T-helper 2 cell treated with Interferon-gamma antibody and Interleukin-4, amounts not matched to agents 100 ng/mL and 5 ng/mL, for 36 hours (primary cell): Measurements from ENCODE around the gene MCF2L. TPM values are rescaled to one million over a fixed set of nuclear protein-coding genes. Genes with fewer than 3 reads are reported as not detected.

Experiments
- intact Hi-C: fragments of 100-400 bp; cut with micrococcal nuclease; formaldehyde crosslinking; loops from one replicate; pipeline ENCODE4 v1.15.1; 2023
- total RNA-seq: library from RNA; stranded (reverse); gene quantifications from 2 replicates; pipeline ENCODE4 v1.2.3, GENCODE V29; 2022

MCF2L gene, protein sequence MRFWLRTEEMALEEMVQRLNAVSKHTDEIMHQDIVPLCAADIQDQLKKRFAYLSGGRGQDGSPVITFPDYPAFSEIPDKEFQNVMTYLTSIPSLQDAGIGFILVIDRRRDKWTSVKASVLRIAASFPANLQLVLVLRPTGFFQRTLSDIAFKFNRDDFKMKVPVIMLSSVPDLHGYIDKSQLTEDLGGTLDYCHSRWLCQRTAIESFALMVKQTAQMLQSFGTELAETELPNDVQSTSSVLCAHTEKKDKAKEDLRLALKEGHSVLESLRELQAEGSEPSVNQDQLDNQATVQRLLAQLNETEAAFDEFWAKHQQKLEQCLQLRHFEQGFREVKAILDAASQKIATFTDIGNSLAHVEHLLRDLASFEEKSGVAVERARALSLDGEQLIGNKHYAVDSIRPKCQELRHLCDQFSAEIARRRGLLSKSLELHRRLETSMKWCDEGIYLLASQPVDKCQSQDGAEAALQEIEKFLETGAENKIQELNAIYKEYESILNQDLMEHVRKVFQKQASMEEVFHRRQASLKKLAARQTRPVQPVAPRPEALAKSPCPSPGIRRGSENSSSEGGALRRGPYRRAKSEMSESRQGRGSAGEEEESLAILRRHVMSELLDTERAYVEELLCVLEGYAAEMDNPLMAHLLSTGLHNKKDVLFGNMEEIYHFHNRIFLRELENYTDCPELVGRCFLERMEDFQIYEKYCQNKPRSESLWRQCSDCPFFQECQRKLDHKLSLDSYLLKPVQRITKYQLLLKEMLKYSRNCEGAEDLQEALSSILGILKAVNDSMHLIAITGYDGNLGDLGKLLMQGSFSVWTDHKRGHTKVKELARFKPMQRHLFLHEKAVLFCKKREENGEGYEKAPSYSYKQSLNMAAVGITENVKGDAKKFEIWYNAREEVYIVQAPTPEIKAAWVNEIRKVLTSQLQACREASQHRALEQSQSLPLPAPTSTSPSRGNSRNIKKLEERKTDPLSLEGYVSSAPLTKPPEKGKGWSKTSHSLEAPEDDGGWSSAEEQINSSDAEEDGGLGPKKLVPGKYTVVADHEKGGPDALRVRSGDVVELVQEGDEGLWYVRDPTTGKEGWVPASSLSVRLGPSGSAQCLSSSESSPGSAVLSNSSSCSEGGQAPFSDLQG
- total RNA-seq: 0.14 and 0.52 TPM in 2 replicates

DNA sequence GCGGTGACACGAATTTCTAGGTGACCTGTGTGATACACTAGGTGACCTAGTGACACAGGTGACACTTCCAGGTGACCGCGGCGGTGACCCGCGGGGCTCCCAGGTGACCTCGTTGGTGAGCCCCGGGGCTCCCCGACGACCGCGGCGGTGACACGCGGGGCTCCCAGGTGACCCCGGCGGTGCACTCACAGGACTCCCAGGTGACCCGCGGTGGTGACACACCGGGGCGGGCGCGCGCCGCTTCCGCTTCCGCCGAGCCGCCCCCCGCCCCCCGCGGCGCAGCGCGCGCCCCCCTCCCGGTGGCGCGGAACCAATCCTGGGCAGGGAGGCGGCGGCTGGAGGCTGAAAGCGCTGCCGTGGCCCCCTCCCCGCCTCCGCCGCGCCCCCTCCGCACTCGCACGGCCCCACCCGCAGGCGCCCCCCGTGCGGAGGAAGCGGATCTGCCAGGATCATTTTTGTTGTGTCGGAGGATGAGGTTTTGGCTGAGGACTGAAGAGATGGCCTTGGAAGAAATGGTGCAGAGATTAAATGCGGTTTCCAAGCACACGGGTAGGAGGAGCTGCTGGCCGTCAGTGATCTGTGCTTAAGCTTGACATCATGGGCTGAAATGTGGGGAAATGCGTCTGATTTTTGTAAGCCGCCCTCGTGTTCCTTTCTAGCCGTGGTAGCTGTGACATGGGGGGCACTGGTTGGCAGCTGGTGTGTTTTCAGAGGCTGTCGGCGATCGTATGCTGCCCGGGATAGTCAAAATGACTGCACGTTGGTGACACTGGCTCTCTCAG is at the start of gene MCF2L:
Gene MCF2L (plus strand): TSS at position 305 of the 782 bp plus-strand sequence. CDS start 166 bp downstream, at position 471.
- intact Hi-C loops: loop anchor here (1.0 kb wide), 1 partner anchor 240 kb away; the partner anchor contains the start of gene CUL4A

DNA sequence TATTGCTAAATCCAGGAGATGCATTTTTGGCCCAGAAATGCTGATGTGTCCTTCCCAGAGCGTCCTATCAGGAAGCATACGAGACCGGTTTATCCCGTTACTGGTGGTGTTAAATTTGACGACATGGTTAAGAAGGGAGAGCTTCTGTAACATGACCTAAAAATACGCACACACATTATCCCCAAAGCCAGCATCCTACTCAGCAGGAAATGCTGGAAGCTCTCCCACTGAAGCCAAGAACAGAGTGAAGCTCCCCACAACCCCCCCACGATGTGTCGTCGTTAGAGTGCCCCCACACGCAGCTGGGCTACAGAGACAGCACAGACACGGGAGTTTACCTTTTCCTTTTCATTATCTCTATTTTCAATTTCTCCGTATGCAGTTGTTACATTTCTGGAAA is 45.1 kb upstream of the MCF2L start:
- intact Hi-C loops: no loop called here

DNA sequence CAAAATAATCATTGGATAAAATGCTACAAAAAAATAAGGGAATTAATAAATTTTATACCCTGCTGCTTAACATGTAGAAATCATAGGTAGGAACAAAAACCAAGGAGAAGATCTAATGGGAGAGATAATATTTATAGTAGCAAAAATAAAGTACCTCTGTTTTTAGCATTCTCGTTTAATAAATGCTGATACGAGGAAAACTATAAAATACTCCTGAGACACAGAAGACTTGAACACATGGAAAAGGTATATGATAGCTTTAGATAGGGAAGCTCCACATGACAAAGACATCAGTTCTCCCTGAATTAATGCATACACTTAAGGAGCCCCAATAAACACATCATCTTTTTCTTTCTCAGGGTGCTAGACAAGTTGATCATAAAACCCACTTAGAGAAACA is 44.6 kb upstream of the MCF2L start:
- intact Hi-C loops: no loop called here

DNA sequence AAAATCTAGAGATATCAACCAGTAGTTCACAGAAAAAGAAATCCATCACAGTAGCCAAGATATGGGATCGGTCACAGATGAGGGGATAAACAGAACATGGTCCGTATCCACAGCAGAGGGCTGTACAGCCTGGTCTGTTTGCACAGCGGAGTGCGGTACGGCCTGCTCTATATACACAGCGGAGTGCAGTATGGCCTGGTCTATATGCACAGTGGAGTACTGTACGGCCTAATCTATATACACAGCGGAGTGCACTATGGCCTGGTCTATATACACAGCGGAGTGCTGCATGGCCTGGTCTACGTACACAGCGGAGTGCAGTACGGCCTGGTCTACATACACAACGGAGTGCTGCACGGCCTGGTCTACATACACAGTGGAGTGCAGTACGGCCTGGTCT is 43.0 kb upstream of the MCF2L start:
- intact Hi-C loops: no loop called here

DNA sequence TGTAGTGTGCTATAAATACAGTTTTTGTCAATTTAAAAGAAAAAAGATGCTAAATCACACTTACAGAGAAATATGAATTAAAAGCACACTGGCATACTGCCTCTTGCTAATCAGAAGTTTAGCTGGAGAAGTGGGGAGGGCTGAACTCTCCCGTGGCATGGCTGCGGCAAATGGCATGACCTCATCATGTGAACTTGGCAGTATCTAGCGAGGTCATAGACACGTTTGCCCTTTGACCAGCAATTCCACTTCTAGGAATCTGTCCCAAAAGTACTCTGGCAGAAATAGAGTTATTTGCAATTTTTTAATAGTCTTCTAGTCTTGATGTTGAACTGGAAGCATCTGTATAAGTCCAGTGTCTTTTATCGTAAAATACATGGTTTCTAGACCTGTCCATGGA is 42.0 kb upstream of the MCF2L start:
- intact Hi-C loops: no loop called here

DNA sequence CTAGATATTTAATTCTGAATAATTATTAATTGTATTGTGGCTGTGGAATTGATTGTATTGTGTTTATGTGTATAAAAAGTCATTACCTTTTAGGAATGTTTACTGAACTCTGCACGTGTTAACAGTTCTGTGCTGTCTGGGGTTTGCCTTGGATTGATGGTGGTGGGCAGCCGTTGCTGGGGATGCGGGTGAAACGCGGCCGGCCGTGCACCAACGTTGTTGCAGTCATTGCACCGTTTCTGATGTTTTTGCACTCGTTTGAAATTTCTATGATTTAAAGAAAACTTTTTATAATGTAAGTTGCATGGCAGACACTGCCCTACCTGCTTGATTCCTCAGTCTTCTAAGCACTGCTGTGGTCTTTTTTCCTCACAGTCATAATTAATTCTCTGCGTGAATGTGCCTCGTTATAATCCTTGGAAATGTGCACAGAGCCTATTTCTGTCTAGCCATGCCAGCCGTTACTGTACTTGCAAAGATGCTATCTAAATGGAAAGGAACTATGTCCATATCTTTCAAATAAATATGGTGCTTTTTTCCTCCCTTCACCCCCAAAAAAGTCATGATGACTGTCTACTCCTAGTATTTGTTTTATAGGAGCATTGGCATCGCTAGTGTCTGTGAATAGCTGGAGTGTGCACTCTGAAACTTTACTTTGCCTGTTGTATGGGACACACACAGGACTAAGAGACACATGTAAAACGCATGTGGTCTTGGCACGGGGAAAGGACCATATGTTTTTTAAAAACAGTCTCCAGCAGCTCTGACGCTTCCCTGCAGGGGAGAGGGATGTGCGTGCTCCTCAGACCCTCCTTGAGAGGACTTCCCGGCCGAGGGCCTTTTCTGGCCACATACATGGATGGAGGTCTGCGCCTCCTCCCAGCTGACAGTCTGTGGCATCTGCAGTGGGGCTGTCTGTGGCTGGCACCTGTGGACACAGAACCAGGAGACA is 40.7 kb upstream of the MCF2L start:
- intact Hi-C loops: no loop called here

DNA sequence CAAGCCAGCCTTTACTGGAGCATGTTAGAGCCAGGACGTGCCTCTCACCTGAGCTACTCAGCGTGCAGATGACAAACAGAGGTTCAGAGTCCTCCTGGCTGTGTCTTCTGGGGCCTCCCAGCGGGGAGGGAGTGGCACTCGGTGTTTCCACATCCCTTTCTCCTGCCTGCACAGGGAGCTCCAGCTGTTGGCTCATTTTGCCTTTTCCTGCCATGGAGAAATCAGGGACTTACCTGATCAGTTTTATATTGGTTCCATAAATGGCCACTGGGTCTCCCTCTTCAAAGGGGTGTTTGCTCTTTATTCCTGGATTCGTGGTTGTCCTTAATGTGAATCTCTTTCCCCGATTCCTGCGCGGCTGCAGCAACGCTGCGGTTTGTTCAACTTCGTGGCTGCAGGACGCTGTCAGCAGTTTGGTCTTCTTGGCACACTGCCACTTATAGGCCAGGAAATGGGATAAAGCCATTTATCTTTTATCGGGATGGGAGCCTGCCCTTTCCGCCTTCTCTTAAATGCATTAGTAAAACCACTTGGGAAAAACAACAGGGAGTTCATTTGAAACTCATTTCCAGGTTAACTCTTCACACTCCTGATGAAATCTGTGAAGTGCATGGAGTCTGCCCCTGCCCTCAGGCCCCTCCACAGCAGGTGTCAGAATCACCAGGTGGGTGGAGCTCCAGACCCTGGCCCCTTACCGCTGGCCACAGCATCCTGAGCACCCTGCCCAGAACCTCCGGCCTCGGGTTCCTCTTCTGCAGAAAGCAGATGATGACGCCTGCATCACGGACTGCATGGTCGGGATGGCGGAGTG is 39.8 kb upstream of the MCF2L start:
- intact Hi-C loops: no loop called here

DNA sequence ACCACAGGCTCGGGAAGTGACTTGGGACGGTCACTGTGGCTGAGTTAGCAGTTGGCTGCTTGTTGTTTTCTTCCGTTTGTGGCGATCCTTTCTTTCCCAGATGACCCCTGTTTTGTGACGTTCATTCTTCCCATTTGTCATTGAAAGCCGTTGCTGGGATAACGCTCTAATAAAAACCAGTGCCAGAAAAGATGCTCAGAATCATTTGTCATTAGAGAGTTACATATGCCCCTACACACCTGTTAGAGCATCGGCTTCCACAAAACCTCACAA is 39.3 kb upstream of the MCF2L start:
- intact Hi-C loops: no loop called here

DNA sequence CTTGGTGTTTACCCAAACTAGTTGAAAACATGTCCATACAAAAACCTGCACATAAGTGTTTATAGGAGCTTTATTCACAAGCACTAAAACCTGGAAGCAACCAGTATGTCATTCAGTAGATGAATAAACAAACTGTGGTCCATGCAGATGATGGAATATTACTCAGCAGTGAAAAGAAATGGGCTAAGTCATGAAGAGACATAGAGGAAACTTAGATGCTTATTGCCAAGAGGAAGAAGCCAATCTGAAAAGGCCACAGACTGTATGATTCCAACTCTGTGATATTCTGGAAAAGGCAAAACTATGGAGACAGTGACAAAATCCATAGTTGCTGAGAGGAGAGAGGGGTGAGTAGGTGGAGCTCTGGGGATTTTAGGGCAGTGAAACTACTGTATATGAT is 38.8 kb upstream of the MCF2L start:
- intact Hi-C loops: no loop called here

DNA sequence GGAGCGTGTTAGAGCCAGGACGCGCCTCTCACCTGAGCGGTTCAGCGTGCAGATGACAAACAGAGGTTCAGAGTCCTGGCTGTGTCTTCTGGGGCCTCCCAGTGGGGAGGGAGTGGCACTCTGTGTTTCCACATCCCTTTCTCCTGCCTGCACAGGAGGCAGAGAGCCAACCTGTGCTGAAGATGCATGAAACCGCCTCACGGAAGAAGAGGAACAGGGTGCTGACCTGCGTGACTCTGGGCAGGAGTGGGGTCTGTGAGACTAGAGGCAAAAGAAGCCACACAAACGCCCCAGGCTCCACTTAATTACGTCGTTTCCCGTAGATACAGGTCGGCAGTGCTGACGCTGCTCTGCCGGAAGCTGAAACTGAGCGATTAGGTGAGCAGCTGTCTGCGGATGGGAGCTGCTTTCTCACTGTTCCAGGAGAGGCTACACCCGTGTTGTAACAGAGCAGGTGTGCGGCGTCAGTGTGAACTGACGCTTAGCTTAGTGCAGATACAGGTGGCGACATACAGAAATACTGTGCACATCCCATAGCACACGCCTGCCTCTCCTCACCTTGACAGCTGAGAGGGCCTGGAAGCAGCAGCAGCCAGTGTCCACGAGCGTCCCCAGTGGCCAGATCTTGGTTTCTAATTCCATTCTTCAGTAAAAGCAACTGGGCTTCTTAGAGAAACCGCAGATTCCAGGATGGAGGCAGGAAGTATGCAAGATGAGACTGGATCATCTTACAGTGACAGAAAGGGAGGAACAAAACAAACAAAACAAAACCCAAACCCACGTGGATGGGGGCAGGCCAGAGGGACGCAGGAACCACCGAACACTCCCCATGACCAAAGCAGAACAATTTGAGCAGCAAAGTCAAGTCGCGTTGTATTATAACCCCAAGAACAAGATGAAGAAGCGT is 37.7 kb upstream of the MCF2L start:
- intact Hi-C loops: no loop called here

DNA sequence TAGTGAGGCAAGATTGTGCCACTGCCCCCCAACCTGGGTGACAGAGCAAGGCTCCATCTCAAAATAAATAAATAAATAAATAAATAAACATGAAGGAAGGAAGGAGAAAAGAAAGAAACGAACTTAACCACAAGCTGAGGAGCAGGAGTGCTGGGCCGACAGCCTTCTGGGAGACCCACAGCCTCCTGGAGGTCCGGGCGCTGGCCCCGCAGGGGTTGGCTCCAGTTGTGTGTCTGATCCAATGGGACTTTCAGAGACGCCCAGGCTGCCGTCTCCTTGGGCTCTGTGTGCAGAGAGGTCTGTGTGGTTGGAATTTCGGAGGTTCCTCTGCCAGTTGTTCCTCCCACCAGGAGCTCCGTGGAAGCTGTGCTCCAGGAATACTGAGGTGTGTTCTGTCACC is 36.0 kb upstream of the MCF2L start:
- intact Hi-C loops: no loop called here

DNA sequence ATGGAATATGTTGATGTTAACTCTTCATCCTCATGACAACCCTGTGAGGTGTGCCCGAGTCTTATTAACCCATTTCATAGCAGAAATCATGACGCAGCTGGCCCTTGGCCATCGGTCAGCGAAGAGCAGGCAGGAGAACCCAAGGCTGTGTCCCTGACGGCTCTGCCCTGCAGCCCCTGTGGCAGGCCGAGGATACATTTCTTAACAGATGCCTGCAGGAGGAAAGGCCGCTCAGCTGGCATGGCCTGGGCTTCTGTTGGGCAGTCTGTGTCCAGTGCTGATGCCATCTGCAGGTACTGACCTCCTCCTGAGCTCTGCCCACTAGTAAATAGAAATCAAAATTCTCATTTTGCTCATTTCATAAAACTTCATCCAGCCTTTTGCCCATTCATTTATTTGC is 35.4 kb upstream of the MCF2L start:
- intact Hi-C loops: no loop called here

DNA sequence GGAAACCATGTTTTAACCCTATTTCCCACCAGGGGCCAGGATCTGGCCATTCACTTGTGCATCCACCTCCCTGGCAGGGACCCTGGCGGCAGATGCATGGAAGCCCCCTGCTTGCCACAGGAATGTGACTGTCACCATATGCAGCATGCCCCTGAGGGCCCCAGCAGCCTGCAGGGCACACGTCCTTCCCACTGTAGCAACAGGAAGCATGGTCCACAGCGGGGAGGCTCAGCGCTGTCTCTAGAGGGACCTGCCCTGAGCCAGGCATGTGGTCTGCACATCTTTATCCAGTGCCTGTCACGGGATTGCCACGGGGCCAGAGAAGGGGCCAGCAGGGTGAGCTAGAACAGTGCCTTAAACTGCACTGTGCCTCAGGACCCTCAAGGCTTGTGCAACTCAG is 34.9 kb upstream of the MCF2L start:
- intact Hi-C loops: no loop called here

DNA sequence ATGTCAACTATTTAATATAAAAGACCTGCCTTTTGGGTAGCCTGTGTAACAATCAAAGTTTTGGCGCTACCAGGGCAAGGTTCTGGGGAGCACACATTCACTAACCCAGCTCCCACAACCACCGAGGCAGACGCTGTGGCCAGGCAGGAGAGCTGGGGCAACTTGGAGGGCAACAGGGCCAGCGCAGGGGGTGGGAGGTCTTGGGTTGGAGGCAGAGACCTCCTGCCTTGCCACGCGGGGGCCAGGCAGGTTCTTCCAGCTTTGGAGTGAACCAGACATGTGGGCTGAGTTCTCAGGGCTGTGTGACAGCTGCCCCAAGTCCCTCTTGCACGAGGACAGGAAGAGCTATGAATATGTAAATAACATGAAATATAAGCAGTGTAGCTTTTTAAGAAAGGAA is 30.3 kb upstream of the MCF2L start:
- intact Hi-C loops: no loop called here

DNA sequence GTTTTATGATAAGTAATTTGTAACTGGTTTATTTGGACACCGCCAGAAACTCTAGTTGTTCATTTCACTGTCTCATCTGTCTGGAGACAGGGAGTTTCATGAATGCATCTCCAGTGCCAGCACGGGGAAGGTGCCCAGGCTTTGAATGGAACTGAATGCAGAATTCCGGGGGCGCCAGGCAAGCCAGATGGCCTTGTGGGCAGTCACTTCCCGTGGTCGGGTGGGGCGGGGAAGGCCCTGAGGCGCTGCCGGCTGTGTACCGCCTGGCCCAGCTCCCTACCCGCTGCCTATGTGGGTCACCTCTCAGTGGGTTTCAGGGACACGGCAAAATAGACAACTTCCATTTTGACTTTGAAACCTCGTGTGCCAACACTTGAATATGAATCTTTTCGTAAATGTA is 28.8 kb upstream of the MCF2L start:
- intact Hi-C loops: loop anchor here (5.0 kb wide), 3 partner anchors 212 to 622 kb away; partner anchors contain the start of genes CUL4A and PCID2

DNA sequence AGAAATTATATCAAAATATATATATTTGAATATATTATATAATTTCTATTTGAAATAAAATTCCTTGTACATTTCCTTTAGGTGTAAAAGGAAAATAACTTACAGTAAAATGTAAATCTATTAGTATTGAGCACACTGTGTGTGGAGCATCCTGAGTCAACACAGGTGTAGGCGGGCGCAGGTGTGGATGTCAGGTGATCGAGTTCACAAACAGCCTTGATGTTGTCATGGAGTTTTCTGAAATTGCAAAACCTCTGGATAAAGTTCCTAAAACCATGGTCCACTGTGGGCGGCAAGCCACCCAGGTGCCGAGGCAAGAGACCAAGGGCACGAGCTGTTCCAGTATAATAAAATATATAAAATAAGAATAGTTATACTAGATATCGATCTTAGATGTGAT is 27.7 kb upstream of the MCF2L start:
- intact Hi-C loops: loop anchor here (5.0 kb wide), 3 partner anchors 211 to 621 kb away; partner anchors contain the start of genes CUL4A and PCID2

DNA sequence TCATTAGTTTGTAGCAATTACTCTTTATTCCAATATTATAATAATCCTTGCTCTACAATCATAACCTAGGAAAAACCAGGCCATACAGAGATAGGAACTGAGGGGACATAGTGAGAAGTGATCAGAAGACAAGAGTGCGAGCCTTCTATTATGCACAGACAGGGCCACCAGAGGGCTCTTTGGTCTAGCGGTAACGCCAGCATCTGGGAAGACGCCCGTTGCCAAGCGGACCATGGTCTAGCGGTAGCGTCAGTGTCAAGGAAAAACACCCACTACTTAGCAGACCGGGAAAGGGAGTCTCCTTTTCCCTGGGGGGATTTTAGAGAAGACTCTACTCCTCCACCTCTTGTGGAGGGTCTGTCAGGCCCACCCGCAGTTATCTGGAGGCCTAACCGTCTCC is 27.2 kb upstream of the MCF2L start:
- intact Hi-C loops: loop anchor here (1.0 to 5.0 kb wide), 5 partner anchors 88 to 621 kb away; partner anchors contain the start of genes CUL4A and PCID2
